GM19239 (cell line): ENCODE data around the gene INCA1.

Experiments
- DNase-seq: peaks from one replicate; pipeline ENCODE4 v3.0.0; 2011; ENCODE audit warnings: low spot score; ENCODE audit not compliant: insufficient read length
- FAIRE-seq: peaks from 2 replicates; lab custom pipeline; 2011; peaks lifted over from hg19 to GRCh38; lab: Jason Lieb, UNC

The INCA1 gene

DNA sequence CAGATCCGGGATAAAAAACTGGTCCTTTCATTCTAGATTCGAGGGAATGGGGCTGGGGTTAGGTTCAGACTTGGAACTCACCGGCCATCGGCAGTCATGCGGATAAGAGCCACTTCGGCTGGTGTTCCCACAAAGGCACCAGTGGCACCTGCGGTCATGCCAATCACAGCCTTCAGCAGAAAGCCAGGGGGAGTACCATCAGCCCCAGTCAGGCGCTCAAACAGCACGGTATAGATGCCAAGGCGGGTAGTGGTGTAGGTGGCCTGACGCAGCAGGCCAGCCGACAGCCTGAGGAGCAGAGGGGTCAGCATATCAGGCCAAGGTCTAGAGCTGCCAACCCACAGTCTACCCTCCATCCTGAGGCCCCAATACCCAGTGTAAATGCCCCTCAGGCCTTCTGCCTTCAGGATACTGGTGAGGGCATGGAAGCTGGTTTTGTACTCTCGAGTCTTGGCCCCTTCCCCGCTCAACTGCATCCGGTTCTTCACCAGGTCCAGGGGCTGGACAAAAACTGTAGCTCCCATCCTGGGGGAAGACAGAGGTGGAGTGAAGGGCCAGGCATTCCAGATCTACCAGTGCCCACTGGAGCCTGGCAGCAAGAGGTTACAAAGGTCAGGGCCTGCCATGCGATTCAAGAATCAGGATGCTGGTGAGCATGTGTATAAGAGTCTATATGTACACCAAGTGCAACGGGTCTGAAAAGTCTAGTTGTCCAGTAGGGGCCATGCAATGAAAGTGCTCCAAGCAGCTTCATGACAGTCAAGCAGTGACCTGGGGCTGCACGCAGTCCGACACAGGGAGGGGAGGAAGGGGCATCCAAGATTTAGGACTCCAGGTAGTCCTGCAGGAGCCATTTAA is 58.4 kb downstream of the INCA1 start:
- FAIRE-seq (peak; percentile 81), DNase-seq (no peak)
